ENCODE results near the gene LECT2.

The LECT2 gene

DNA sequence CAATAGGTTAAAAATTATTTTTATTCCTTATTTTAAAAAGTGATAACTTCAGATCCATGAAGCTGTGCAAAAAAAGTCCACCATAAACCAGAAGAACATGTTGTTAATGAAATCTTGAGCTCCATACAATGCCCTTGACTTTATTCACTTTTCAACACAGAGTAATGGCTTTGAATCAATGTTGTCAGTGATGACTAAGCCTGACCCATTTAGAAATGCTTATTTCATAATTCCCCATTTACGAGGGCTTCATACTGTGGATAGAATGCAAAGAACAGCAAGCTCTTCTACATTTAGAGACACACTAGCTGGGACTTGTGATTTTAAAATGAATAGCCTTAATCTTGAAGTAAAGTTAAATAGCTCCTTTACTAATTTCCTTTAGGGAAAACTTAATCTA, 33.4 kb downstream of the LECT2 start:
- TF ChIP-seq, protein P1, sequence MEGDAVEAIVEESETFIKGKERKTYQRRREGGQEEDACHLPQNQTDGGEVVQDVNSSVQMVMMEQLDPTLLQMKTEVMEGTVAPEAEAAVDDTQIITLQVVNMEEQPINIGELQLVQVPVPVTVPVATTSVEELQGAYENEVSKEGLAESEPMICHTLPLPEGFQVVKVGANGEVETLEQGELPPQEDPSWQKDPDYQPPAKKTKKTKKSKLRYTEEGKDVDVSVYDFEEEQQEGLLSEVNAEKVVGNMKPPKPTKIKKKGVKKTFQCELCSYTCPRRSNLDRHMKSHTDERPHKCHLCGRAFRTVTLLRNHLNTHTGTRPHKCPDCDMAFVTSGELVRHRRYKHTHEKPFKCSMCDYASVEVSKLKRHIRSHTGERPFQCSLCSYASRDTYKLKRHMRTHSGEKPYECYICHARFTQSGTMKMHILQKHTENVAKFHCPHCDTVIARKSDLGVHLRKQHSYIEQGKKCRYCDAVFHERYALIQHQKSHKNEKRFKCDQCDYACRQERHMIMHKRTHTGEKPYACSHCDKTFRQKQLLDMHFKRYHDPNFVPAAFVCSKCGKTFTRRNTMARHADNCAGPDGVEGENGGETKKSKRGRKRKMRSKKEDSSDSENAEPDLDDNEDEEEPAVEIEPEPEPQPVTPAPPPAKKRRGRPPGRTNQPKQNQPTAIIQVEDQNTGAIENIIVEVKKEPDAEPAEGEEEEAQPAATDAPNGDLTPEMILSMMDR (IDR thresholded peaks at IDR 0.05; ENCODE audit: low read length, missing control alignments), result no peak
- peak; percentile 64 for DNase-seq (ENCODE audit: low read depth)
- no peak overlapping the region for H3K4me3 ChIP-seq (replicated peaks; ENCODE audit: low read depth, low read length)

DNA sequence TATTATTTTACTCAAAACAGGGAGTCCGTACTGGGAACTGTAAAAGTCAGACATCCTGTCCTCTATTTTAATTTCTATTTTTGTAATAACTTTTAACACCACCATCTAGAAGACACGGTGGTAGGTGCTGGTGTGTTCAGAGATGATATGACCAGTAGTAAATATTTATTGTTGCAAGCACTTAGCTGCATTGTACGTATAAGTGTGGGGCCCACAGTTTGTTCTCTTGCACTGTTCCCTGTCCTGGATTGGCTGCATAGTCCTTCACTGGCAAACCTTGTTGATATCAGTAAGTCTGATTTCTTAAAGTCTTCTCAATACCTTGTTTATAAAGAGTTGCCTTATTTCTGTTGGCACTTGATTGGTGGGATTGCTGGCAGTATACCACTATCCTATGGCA, 34.6 kb downstream of the LECT2 start:
- TF ChIP-seq, protein P1 (IDR thresholded peaks at IDR 0.05; ENCODE audit: low read length, missing control alignments), result no peak
- H3K4me3 ChIP-seq (replicated peaks; ENCODE audit: low read depth, low read length), result no peak overlapping the region
- no peak for DNase-seq (ENCODE audit: low read depth)

DNA sequence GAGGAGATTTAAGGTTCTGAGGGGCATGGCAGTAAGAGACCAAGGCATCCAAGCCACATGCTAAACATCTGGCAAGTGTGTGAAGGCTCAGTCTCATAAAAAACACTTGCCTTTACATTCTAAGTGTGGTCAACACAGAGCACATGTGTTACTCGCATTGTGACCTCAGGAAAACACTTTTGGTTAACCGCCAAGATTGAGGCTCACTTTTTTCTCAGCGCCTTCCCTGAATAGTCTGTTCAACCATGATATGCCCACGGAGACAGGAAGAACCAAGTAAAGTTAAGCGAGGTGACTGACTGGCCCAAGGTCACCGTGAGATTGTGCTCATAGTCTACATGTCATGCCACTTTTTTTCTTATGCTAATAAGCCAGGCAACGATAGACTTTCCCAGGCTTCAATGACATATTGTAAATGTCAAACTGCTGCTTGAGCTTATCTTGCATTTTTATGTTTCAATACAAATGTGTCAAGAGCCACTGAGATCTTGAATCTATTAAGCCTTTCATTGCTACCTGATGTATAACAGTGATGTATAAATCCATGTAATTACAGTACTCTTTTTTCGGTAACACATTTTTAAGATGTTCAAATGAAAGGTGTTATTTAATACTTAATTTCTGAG, 38.0 kb downstream of the LECT2 start:
- no peak for DNase-seq (ENCODE audit: low read depth)
- TF ChIP-seq, protein P1 (IDR thresholded peaks at IDR 0.05; ENCODE audit: low read length, missing control alignments), result no peak
- H3K4me3 ChIP-seq (replicated peaks; ENCODE audit: low read depth, low read length), result no peak overlapping the region

DNA sequence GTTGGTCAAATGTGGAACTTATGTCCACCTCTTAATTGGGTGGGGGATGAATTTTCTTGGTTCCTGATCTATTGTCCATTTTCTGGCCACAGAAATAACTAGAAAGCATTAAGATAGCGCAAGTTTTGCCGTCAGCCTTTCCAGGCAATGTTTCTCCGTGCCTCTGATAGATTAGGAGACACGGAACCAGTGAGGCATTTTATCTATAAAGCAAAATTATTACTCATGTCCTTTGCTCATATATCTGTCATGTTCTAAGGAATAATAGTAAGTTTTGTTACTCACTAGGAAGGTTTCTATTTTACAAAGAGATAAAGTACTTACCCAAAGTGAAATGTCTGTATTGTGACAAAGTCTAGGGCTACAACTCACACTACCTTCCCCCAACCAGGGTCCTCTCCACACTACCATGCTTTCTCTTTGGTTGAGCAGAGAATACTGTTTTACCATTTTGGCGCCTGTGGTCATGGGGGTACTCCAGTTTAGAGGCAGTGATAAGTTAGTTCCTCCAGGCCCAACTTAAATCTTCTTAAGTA, 39.2 kb downstream of the LECT2 start:
- H3K4me3 ChIP-seq (replicated peaks; ENCODE audit: low read depth, low read length), result no peak overlapping the region
- TF ChIP-seq, protein P1 (IDR thresholded peaks at IDR 0.05; ENCODE audit: low read length, missing control alignments), result no peak
- DNase-seq (ENCODE audit: low read depth), result peak; percentile 17

DNA sequence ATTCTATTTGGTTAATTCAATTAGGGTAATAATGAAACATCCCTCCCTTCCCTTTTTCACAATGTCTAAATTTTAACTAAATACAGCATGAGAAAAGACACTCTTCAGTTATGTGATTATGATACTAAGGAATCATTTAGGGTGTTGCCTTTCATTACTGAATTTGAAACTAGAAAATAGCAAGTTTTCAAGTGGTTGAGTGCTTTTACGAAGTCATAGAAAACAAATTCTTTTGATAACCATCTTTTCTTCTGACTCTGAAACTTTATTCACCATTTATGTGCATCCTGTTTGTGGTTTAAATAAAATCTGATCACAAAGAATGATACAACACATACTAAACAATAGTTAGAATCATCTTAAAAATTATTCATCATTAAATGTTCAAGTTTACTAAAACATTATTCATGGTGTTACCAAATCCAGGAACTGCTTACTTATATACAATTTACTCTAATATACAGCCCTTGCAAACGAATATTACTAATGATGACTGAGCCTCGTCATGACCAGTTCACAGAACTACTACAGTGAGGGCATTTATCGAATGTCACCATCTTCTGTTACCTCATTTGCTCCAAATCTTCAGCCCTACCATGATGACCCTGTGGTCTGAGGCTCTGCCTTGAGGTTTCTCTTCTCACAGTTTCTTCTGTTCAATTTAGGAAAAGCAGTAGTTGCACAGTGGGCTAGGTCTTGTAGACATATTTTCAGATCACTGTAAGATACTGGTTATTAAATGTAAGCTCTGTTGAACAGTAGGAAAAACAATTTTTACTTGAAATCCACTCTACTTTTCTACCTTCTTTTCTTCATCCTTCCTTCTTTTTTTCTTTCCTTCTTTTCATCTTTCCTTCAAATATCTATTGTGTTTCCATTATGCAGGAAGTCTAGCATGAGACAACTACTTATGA, 40.8 kb downstream of the LECT2 start:
- TF ChIP-seq, protein P1 (IDR thresholded peaks at IDR 0.05; ENCODE audit: low read length, missing control alignments), result no peak
- no peak for DNase-seq (ENCODE audit: low read depth)
- no peak overlapping the region for H3K4me3 ChIP-seq (replicated peaks; ENCODE audit: low read depth, low read length)

DNA sequence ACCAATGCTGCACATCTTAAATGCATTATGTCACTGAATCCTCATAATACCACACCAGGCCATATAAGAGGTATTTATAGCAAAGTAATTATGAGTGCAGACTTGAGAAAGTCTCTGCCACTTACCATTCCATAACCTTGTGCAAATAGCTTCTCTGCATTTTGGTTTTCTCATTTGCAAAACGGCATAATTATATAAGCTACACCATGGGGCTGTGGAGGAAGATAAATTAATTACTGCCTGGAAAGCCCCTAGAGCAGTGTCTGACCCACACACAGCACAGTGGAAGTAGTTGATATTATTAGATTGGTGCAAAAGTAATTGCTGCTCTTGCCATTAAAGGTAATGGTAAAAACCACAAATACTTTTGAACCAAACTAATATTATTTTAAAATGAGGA, 49.6 kb downstream of the LECT2 start:
- H3K4me3 ChIP-seq (replicated peaks; ENCODE audit: low read depth, low read length), result no peak overlapping the region
- TF ChIP-seq, protein P1 (IDR thresholded peaks at IDR 0.05; ENCODE audit: low read length, missing control alignments), result no peak
- no peak for DNase-seq (ENCODE audit: low read depth)

Measured in fibroblast of pulmonary artery (primary cell).